ENCODE data around the gene CA5A.

Gene CA5A

DNA sequence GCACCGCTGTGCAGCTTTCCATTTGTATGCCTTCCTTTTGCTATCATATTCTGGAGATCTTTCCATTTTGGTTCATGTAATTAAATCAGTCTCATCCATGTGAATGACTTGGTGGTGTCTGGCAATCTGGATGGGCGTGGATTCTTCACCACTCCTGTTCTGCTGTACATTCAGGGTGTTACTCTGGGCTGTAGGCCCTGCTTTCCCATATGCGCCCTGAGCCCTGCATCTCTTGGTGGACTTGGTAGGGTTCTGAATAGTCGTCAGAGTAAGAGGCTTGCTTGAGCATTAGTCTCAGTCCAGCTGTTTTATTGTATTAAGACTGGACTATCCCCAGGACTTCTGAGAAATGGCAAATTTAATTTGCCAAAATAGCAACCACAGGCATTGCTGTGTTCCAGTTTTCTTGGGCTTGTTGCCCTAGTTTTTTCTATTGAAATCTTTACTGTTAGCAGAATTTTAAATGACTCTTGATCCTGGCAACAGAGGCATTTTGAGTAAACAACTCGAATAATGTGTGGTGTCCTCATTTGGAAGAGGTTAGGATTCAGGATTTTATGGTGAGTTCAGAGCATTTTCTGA lies 29.8 kb upstream of the CA5A start:
- peaks cover under 1% of the 10 kb centered on the region; the same call in 1 of the 2 replicates for H3K36me3 ChIP-seq (ENCODE audit: insufficient read depth, low read length)
- no peak overlapping the region for H3K4me3 ChIP-seq
- no peaks in the 10 kb centered on the region for H3K9me3 ChIP-seq (ENCODE audit: low read depth, low read length)
- TF ChIP-seq EZH2 (IDR thresholded peaks at IDR 0.05) (no peak), FOXP2 (optimal IDR thresholded peaks at IDR 0.05; ENCODE audit: control extremely low read depth, extremely low read length, insufficient read depth) (no peak), POLR2AphosphoS5 (IDR thresholded peaks at IDR 0.05; ENCODE audit: borderline replicate concordance, low read depth, low read length) (no peak)
- H3K27ac ChIP-seq: no peak overlapping the region
- H3K9ac ChIP-seq (ENCODE audit: insufficient read length): no peak overlapping the region
- no peak for DNase-seq (ENCODE audit: low read depth, low spot score)

DNA sequence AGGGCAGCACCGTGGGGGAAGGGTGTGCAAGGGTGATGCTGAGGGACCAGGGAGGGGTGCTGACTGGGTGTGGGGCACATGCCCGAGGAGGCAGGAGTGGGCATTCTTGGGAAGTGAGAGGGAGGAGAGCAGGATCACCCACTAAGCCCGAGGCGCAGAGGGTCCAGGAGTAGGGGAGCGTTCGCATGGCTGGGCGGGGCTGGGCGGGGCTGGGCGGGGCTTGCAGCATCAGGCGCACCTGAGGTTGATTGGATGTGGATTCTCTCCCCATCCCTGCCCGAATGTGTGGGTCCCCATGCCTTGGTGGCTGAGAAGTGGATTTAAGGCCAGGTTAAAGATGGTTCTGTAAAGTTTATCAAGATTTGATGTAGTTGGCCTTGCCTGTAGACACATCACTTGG lies 29.1 kb upstream of the CA5A start:
- no peak overlapping the region for H3K27ac ChIP-seq
- H3K9me3 ChIP-seq (ENCODE audit: low read depth, low read length): no peaks in the 10 kb centered on the region
- no peak overlapping the region for H3K9ac ChIP-seq (ENCODE audit: insufficient read length)
- TF ChIP-seq FOXP2 (optimal IDR thresholded peaks at IDR 0.05; ENCODE audit: control extremely low read depth, extremely low read length, insufficient read depth) (no peak), EZH2 (IDR thresholded peaks at IDR 0.05) (no peak), POLR2AphosphoS5 (IDR thresholded peaks at IDR 0.05; ENCODE audit: borderline replicate concordance, low read depth, low read length) (no peak)
- H3K36me3 ChIP-seq (ENCODE audit: insufficient read depth, low read length): no peaks in the 10 kb centered on the region
- DNase-seq (ENCODE audit: low read depth, low spot score): no peak
- H3K4me3 ChIP-seq: no peak overlapping the region

DNA sequence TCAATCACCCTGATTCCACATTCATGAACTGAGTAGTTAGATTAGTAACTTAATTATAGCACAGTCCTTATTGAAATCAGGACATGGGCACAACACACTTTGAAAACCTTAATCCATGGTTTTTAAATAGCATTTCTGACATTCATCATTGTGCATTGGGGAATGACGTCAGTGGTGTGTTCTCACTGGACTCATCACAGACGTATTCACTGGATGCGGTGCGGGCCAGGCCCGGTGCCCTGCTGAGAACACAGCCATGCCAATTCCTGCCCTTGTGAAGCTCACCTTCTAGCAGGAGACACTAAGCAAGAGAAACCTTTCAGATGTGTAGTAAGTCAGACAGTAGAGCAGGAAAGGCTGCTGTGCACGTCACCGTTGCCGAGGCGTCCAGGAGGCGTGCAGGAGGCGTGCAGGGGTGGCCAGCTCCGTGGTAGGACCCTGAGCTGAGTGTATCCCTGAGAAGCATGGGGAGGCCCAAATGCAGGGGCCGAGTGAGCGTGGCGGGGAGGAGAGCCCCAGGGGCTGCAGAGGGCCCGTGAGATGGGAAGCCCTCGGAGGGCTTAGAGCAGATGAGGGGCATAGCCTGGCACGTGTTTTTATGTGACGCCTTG lies 27.8 kb upstream of the CA5A start:
- no peaks in the 10 kb centered on the region for H3K9me3 ChIP-seq (ENCODE audit: low read depth, low read length)
- TF ChIP-seq EZH2 (IDR thresholded peaks at IDR 0.05) (no peak), FOXP2 (optimal IDR thresholded peaks at IDR 0.05; ENCODE audit: control extremely low read depth, extremely low read length, insufficient read depth) (no peak), POLR2AphosphoS5 (IDR thresholded peaks at IDR 0.05; ENCODE audit: borderline replicate concordance, low read depth, low read length) (no peak)
- H3K4me3 ChIP-seq: no peak overlapping the region
- H3K27ac ChIP-seq: no peak overlapping the region
- no peaks in the 10 kb centered on the region for H3K36me3 ChIP-seq (ENCODE audit: insufficient read depth, low read length)
- DNase-seq (ENCODE audit: low read depth, low spot score): no peak
- H3K9ac ChIP-seq (ENCODE audit: insufficient read length): no peak overlapping the region

DNA sequence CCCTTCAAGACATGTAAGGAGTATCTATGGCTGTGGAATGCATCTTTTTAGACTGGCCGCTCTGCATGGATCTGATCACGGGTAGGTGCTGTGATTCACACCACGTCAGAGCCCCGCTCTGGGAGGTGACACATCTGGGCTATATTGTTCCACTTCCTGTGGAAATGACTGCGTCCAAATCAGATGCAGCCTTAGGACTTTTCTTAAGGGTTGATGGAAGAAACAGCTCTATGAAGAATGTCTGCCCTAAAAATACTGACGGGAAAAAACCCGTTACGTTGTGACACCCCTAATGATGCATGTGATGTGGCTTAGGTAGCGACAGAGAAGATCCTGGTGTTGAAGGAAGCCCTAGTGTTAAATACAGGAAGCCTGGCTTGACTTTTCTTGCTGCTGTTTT lies 27.1 kb upstream of the CA5A start:
- Histone ChIP-seq H3K4me3 (no peak overlapping the region), H3K9me3 (ENCODE audit: low read depth, low read length) (no peaks in the 10 kb centered on the region), H3K27ac (no peak overlapping the region), H3K36me3 (ENCODE audit: insufficient read depth, low read length) (no peaks in the 10 kb centered on the region), H3K9ac (ENCODE audit: insufficient read length) (no peak overlapping the region)
- DNase-seq (ENCODE audit: low read depth, low spot score): no peak
- TF ChIP-seq EZH2 (IDR thresholded peaks at IDR 0.05): no peak
- no peak for TF ChIP-seq POLR2AphosphoS5 (IDR thresholded peaks at IDR 0.05; ENCODE audit: borderline replicate concordance, low read depth, low read length)
- TF ChIP-seq FOXP2 (optimal IDR thresholded peaks at IDR 0.05; ENCODE audit: control extremely low read depth, extremely low read length, insufficient read depth): no peak

DNA sequence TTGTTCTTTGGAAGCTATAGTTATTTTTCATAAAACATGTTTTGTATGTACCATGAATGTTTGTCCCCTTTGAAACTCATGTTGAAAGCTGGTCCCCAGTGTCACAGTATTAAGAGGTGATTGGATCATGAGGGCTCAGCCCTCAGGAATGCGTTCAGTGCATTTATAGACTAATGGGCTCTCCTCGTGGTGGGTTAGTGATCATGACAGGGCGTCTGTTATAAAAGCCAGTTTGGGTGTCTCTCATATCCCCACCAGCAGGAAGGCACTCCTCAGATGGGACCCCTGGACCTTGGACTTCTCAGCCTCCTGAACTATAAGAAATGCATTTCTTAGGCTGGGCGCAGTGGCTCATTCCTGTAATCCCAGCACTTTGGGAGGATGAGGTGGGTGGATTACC lies 25.3 kb upstream of the CA5A start:
- Histone ChIP-seq H3K9ac (ENCODE audit: insufficient read length) (no peak overlapping the region), H3K36me3 (ENCODE audit: insufficient read depth, low read length) (no peaks in the 10 kb centered on the region; the same call in 1 of the 2 replicates), H3K4me3 (no peak overlapping the region), H3K27ac (no peak overlapping the region), H3K9me3 (ENCODE audit: low read depth, low read length) (no peaks in the 10 kb centered on the region)
- DNase-seq (ENCODE audit: low read depth, low spot score): no peak
- TF ChIP-seq POLR2AphosphoS5 (IDR thresholded peaks at IDR 0.05; ENCODE audit: borderline replicate concordance, low read depth, low read length): no peak
- no peak for TF ChIP-seq EZH2 (IDR thresholded peaks at IDR 0.05)
- TF ChIP-seq FOXP2 (optimal IDR thresholded peaks at IDR 0.05; ENCODE audit: control extremely low read depth, extremely low read length, insufficient read depth): no peak

DNA sequence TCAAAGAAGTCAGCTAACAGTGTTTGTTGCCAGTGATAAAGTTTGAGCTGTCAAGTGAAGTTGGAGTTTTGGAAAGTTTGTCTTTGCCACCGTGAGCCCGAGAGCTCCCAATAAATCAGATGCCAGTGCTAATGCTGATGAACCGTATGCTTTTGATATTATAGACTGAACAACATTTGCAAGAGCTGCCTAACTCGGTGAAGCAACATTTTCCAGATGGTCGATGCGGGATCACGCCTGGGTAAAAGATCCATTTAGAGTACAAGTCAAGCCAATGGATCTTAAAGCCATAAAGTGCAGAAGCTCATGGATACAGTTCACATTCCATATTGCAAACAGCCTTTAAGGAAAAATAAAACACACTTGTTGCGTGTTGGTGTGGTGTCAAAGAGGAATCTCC lies 24.5 kb upstream of the CA5A start:
- Histone ChIP-seq H3K9ac (ENCODE audit: insufficient read length) (no peak overlapping the region), H3K9me3 (ENCODE audit: low read depth, low read length) (no peaks in the 10 kb centered on the region), H3K36me3 (ENCODE audit: insufficient read depth, low read length) (no peaks in the 10 kb centered on the region; the same call in 1 of the 2 replicates), H3K4me3 (no peak overlapping the region), H3K27ac (no peak overlapping the region)
- no peak for DNase-seq (ENCODE audit: low read depth, low spot score)
- TF ChIP-seq FOXP2 (optimal IDR thresholded peaks at IDR 0.05; ENCODE audit: control extremely low read depth, extremely low read length, insufficient read depth): no peak
- no peak for TF ChIP-seq EZH2 (IDR thresholded peaks at IDR 0.05)
- TF ChIP-seq POLR2AphosphoS5 (IDR thresholded peaks at IDR 0.05; ENCODE audit: borderline replicate concordance, low read depth, low read length): no peak

DNA sequence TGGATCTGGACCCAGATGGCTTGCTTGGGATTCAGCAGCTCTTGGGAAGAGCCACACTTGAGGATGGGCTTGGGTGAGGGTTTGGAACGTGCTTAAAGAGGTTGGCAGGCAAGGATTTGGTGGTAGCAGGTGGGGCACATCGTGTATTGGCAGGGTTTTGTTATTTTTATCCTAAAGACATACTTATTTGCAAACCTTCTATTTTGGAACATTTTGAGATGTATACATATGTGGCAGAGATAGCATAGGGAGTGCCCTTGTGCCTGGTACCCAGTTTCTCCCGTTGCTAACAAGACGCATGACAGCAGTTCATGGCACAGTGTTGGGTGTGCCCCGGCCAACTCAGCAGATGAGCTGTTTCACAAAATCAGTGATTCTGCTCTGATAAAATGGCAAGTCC lies 24.0 kb upstream of the CA5A start:
- H3K9ac ChIP-seq (ENCODE audit: insufficient read length): no peak overlapping the region
- no peak overlapping the region for H3K4me3 ChIP-seq
- H3K9me3 ChIP-seq (ENCODE audit: low read depth, low read length): no peaks in the 10 kb centered on the region
- no peak overlapping the region for H3K27ac ChIP-seq
- no peaks in the 10 kb centered on the region; the same call in 1 of the 2 replicates for H3K36me3 ChIP-seq (ENCODE audit: insufficient read depth, low read length)
- TF ChIP-seq EZH2 (IDR thresholded peaks at IDR 0.05) (no peak), FOXP2 (optimal IDR thresholded peaks at IDR 0.05; ENCODE audit: control extremely low read depth, extremely low read length, insufficient read depth) (no peak), POLR2AphosphoS5 (IDR thresholded peaks at IDR 0.05; ENCODE audit: borderline replicate concordance, low read depth, low read length) (no peak)
- DNase-seq (ENCODE audit: low read depth, low spot score): no peak

DNA sequence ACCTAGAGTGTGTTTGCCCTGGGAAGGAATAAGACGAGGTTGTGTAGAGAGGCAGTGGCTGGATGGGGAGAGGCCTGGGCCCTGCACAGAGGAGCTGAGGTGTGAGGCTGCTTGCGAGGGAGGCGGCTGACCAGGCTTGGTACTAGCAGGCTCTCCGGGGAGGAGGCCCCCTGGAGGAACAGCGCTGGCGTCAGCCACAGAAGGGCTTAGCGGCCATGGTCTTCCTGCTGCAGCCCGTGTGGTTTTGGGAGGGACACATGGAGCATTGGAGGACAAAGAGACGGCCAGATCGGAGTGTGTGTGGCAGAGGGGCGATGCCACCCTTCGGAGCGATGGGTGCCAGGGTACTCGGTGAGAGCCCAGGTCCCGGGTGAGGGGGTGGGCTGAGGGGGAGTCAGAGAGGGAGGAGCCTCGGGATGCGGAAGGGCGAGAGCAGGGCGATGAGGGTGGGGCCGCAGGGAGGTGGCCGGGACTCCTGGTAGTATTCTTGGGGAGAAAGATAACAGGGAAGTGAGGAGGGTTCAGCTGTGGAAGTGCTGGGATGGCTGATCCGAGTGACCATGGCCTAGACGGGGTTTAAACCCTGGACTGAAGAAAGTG lies 23.2 kb upstream of the CA5A start:
- Histone ChIP-seq H3K9me3 (ENCODE audit: low read depth, low read length) (no peaks in the 10 kb centered on the region), H3K9ac (ENCODE audit: insufficient read length) (no peak overlapping the region), H3K4me3 (no peak overlapping the region), H3K27ac (no peak overlapping the region), H3K36me3 (ENCODE audit: insufficient read depth, low read length) (no peaks in the 10 kb centered on the region; the same call in 1 of the 2 replicates)
- DNase-seq (ENCODE audit: low read depth, low spot score): no peak
- no peak for TF ChIP-seq EZH2 (IDR thresholded peaks at IDR 0.05)
- no peak for TF ChIP-seq POLR2AphosphoS5 (IDR thresholded peaks at IDR 0.05; ENCODE audit: borderline replicate concordance, low read depth, low read length)
- no peak for TF ChIP-seq FOXP2 (optimal IDR thresholded peaks at IDR 0.05; ENCODE audit: control extremely low read depth, extremely low read length, insufficient read depth)
